SKM-1 (cell line): ENCODE measurements around the gene NDUFAF8.
A peak's percentile ranks its signal among the peaks of the same experiment; 100 is the strongest.

Experiments
- DNase-seq: peaks from one replicate; lab custom pipeline; 2025; ENCODE audit not compliant: unreplicated experiment; lab: John Stamatoyannopoulos, UW

The NDUFAF8 gene

GRCh38 chr17:81237591-81238489 lies 1.3 kb upstream of the NDUFAF8 start:
- DNase-seq: no peak

GRCh38 chr17:81238490-81238814 lies 666 bp upstream of the NDUFAF8 start:
- no peak for DNase-seq

- DNase-seq: no peak
Measured at GRCh38 chr17:81239714-81240555, 817 bp downstream of the NDUFAF8 start.

GRCh38 chr17:81240761-81241160 lies 1.6 kb downstream of the NDUFAF8 start:
- DNase-seq: no peak

DNA sequence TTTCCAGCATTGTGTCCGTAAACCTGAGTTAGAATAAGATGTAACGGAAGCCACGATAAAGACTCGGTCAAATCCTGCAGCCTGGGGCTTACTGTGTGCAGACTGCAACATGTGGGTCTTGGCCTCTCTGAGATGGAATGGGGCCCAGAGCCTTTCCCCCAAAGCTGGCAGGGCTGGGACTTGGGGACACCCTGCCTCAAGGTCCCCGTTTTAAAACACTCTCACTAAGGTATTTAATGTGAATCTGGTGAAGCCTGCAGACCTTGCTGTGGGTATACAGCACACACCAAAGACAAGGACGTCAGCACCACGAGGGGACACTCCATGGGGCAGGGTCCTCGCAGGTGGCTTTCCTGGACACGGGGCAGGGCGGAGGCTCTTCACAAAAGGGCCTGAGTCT lies 2.1 kb downstream of the NDUFAF8 start:
- no peak for DNase-seq

DNA sequence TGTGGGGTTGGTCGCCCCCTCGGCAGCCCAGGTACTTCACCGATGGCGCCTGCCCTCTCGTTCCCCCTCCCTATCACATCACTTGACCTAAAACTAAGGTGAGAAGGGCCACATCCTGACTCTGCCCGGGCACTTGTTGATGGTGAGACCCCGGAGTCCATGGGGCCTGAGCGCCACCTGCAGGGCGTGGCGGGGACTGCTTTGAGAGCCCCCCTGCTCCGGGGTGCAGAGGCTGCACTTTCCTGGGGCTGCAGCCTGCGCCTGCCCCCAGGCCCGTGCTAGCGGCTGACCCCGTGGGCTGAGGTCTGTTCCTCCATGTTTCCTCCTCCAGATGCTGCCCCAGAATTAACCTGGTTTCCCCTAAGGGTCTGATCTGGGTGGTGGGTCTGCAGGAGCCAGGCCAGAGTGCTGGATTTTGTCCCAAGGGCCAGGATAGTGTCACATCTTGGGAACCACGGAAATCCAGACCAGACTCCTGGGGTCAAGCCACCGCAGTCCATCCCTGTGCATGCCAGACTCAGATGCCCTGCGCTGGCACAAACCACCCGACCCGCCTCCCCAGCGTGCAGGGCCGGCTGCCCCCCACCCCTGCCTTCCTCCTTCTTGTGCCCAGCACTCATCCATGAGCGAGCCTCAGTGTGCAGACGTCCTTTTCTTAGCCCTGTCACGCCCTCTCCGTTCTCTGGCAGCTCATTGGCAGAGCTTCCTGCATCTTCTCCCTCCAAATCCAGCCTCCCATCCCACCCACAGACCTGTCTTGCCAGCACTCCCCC lies 2.7 kb downstream of the NDUFAF8 start:
- DNase-seq: no peak

DNA sequence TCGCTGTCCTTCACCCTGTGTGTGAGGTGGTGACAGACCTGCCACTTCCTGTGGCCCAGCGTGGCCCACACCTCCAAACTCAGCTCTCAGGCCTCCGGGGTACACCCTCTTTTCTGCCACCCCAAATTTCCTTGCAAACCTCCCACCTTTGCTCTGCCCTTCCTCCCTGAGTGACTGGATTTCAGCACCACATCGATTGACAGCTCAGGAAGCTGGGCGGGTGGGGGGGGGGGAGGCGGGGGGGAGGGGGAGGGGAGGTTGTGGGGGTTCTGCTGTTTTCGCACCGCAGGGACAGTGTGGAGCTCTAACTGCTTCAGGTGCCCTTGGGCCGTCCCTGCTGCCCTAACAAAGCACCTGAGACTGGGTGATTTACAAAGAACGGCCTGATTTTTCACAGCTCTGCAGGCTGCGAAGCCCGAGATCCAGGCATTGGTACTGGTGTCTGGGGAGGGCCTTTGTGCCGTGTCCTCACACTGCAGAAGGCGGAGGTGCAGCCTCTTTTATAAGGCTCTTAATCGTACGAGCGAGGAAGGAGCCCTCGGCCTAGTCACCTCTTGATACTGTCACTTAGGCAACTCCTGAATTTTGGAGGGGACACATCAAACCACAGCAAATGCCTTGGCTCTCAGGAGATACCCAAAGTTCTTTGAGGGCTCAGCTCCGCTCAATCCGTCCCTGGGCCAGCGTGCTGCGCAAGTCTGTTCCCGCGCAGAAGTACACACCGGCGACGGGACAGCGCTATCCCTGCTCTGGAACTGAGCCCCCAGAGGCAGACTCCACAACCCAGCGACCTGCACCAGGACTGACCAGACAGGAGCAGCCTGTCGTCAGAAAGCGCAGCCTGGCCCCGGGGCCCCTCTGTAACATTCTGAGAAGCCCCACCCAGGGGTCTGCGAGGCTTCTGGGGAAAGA lies 3.6 kb downstream of the NDUFAF8 start:
- no peak for DNase-seq

DNA sequence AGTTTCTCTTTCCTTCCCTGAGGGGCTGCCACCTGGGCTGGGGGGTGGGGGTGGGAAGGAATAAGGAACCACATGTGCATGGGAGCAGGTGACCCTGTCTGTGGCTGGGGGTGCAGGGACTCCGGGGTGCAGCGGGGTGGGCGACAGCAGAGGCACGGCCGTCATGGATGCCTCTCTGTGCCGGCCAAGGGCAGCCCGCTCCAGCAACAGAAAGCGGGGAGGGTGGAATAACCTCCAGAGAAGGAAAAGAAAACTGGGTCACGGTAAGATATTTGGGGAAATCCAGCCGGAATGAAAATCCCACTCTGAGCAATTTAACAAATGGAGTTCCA lies 4.2 kb downstream of the NDUFAF8 start:
- DNase-seq: no peak

DNA sequence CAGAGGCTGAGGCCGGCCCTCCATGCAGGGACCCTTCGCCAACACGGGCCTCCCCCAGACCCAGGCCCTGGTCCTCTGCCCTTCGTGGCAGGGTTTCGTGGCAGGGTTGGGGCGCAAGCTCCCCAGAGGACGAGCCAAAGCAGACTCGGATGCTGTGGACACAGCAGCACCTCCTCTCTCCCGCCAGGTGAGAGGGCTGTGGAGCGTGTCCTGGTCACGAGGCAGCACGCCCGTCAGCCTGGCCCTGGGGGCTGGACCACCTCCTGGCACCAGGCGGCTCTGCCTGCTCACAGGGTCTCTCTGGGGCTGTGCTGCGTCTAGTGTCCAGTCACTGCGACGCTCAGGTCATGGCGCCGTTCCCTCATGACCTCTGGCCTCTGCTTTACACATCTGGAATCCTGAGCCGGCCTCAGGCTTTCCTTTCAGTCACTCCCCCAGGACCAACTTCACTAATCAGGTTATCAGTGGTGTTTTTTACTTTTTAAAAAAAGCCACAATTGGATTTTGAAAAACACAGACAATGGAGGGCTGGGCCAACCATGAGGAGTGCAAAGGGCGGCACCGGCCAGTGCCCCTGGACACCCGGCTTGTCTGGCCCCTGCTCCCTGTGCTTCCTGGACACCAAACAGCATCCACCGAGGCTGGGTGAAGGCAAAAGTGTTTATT lies 5.4 kb downstream of the NDUFAF8 start:
- no peak for DNase-seq

DNA sequence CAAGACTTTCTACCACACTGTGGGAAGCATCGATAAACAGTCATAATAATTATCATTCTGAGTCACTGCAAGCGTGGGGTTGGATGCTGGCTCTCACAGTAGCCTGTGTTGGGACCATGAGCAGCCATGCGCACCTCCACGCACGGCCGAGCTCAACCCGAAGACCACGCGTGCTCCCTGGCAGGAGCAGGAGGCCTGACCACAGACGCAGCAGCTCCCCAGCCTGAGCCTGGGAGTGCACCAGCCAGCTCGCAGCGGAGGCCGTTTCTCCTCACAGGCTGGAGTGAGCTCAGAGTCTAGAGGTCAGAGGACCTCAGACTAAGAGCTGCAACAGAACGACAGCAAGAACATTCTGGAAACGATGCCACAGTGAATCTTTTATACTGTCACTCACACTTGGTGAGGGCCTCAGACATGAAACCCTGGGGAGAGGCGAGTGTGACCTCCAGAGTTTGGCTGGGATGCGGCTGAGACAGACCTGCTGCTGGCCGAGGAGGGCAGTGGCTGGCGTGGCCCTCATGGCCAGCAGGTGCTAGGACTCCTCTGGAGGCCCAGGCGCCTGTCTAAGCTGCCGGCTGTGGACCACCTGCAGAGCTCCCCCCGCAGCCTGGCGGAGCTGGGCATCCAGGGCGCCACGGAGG lies 6.0 kb downstream of the NDUFAF8 start:
- DNase-seq: no peak

DNA sequence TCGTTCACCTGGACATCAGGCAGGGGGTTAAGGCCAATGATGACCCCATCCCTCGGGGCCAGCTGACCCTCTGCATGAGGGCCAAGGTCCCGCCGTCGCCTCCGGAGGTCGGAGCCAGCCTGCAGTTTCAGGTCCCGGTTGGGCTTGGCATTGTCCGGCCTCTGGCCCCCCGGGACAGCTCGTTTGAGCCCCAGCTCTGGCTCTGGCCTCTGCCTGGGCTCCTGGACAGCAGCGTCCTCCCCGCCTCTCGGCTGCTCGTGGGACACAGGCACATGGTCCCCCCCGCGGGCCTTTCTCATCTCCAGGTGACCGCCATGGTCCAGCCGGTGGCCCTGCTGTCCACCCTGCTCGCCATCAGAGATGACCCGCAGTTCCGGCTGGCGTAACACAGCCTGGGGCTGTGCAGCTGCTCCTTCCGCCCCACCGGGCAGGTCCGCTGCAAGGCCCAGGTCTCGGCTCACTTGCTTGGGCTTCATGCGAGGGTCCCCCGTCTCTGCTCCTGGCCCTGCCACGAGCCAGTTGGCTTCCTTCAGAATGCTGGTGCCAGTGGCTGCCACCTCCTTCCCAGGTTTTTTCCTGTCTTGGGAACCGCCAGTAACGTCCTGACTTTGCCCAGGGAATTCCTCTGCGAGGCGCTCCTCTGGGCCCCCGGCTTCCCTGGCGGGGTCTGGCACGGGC lies 6.7 kb downstream of the NDUFAF8 start:
- no peak for DNase-seq

DNA sequence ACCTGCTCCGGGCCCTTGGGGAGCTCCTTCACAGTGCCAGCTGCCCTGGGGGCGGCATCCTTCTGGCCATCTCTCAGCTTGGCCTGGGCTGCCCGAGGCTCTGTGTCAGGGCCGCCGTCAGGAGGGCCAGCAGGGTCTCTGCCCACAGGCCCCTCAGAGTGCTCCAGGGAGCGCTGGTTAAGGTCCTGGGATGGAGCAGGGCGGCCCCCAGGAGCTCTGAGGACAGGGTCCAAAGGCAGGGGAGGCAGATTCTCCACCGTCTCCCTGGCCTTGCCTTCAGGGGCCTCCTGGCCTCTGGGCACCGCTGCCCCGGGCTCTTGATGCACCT lies 7.2 kb downstream of the NDUFAF8 start:
- DNase-seq: no peak

GRCh38 chr17:81246679-81247338 lies 7.7 kb downstream of the NDUFAF8 start:
- no peak for DNase-seq

DNA sequence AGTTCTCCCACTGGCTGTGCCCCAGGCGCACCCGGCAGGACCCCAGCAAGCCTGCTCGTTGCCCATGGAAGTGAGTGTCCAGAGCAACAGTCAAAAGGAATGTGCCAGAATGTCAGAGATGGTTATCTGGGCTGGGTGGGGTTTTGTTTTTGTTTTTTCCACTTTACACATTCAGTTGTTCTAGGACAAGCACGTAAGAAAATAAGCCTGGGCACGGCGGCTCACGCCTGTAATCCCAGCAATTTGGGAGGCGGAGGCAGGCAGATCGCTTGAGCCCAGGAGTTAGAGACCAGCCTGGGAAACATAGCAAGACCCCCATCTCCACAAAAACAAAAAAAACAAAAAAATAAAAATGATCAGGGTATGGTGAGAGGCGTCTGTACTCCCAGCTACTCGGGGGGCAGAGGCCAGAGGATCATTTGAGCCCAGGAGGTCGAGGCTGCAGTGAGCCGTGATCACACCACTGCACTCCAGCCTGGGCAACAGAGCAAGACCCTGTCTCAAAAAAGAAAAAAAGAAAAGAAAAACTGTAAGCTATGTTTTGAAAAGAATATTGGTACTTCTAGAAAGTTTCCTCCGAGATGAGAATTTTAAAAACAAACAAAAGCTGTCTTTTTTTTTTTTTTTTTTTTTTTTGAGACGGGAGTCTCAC lies 8.3 kb downstream of the NDUFAF8 start:
- DNase-seq: no peak

DNA sequence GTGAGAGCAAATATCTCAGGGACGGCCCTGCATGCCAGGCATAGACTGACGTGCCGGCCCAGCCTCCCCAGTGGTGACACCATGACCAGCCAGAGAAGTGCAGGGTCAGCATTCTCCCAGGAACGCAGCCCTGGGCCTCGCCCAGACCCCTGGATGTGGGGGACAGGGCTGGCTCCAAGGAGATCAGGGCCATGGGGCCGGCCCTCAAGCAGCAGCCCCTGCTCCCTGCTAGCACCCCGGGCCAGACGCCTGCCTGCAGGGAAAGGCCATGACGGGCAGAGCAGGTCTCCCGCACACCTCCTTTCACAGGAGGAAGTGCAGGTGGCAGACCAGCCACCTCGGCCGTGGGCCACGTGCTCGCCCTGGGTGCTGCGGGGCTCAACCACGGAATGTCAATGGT lies 9.5 kb downstream of the NDUFAF8 start:
- no peak for DNase-seq

- DNase-seq: peak; percentile 10
Measured at GRCh38 chr17:81249223-81250040, 10.3 kb downstream of the NDUFAF8 start.
